Stimulated activated CD4-positive, alpha-beta T cell treated with anti-CD3 and anti-CD28 coated beads, Interleukin-1b, Interleukin-23, amount 100 ng/mL, for 1 hour (primary cell): ENCODE data around the gene CNTNAP5.

ENCODE experiments used
- DNase-seq, 2 donors: peaks; one replicate each; pipeline ENCODE4 v3.0.0-alpha.2; 2020; ENCODE audit warnings: low read depth in 2 of 2

Gene CNTNAP5

GRCh38 chr2:124689348-124689747 lies 664.3 kb downstream of the CNTNAP5 start:
- DNase-seq: no peak

DNA sequence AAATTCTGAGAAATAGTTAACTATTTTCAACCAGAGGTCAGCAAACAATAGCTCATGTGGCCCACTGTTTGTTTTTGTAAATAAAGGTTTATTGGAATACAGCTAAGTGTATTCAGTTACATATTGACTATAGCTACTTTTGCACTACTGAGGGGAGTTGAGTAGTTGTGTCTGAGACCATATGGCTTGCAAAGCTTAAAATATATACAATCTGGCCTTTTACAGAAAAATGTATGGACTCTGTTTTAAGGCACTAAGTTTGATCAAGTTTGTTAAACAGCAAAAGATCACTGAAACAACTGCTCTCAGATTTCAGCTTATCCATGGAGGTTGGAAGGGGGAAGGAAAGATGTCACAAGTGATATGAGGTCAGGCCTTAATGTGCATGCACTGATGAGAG lies 667.1 kb downstream of the CNTNAP5 start:
- no peak for DNase-seq

DNA sequence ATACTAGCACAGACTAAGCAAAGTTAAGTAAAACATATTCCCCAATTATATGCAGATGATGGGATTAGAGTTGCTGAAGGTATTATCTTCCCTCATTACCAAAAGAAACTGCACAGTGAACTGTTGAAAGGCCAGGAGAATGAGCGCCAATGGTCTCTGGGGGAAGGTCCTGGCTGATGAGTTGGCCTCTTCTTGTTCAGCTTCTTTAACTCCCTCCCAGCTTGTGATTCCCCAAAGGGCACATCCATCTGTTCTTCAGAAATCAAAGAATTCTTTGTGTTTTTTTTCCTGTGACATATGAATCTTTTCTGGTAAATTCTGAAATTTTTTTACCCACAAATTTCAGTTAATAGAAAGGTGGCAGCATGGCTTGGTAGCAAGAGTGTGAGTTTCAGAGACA lies 667.6 kb downstream of the CNTNAP5 start:
- DNase-seq: no peak

DNA sequence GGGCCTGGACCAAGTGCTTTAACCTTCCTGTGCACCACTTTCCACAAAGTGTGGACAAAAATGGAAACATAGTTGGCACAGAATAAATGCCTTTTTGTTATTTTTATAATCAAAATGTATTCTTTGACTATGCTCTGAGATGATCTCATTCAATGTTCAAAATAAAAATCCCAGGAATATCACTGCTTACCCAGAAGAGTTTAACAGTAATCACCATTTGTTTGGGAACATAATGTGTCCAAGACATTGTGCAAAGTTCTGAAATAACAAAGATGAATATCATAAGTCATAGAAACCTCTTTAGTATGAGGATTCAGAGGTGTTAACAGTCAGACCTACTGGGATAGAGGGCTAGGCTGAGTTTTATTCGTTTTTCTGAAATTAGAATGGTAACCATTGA lies 668.1 kb downstream of the CNTNAP5 start:
- no peak for DNase-seq

- no peak for DNase-seq
These were observed 674.0 kb downstream of the CNTNAP5 start for GRCh38 chr2:124698979-124699565.

GRCh38 chr2:124702777-124703176 lies 677.7 kb downstream of the CNTNAP5 start:
- no peak for DNase-seq

DNA sequence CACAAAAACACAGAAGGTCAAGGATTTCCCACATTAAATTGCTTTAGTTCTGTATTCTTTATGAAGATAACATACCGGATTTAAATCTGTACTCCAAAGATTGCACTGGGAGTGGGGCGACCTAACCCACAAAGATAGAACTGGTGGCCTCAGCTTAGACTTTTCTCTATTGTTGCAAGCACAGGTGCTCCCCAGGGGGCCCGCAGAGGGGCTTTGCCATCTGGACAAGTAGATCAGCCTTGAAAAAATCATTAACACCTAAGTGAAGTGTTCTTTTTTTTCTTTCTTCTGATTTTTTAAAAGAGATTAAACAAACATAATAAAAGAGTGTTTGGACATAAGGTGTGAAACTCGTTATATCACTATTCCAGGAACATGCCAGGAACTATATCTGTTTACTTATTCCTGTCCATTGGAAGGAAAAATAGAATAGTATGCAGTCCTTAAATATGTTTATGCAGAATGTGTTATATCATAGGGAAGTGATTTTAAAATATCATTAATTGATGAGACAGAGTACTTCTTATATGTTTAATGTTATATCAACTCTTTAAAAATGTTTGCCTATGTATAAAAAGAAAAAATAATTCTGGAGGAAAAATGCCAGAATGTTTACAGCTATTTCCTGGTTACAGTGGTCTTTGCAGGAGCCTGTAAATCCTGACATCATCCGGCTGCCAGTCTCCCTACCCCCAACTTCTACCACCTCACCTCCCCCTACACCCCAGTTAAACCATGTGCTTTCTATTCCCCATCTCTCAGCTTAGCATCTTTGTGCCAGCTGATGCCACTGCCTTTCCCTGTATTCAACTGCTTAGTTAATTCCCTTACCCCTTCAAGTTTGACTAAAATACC lies 679.2 kb downstream of the CNTNAP5 start:
- DNase-seq: no peak

GRCh38 chr2:124708661-124709060 lies 683.6 kb downstream of the CNTNAP5 start:
- DNase-seq: no peak

DNA sequence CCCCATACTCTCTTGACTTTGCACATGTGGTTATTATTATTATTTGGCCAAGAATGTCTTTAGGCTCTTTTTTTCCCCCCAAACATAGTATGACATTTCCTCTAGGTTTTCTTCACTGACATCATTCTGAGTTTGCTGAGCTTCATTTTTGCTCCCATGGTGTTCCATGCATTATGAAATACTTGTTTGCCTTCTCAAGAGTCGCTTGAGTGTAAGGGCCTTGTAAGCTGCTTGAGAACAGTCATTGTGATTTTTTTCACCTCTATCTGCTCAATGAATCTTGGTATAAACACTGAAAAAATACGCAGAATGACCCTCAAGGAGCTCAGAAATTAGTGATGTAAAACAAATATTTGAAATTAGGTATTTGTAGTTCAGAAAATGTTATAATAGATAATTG lies 688.9 kb downstream of the CNTNAP5 start:
- DNase-seq: no peak

GRCh38 chr2:124725187-124725586 lies 700.1 kb downstream of the CNTNAP5 start:
- no peak for DNase-seq

- DNase-seq: no peak
These were observed 715.5 kb downstream of the CNTNAP5 start for GRCh38 chr2:124740636-124741035.

DNA sequence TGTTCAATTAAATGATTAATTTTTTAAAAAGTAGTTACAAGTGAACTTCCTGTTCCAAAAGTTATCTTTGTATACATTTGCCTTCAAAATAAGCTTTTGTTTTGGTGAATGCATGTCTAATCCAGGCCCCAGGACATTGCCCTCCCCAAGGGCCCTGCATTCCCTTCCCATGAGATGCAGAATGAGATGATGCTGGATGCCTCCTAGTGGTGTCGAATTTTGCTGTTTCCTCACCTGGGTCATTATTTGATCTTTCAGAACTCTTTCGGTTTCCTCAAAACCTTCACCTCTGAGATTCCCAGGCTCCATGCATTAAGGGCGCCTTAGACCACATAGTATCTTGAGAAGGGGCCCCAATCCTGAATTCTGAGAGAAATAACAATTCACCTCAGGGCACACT lies 728.8 kb downstream of the CNTNAP5 start:
- DNase-seq: no peak

GRCh38 chr2:124755386-124755785 lies 730.3 kb downstream of the CNTNAP5 start:
- no peak for DNase-seq

- DNase-seq: no peak
These were observed 731.0 kb downstream of the CNTNAP5 start for GRCh38 chr2:124756048-124756447.

GRCh38 chr2:124762388-124762787 lies 737.3 kb downstream of the CNTNAP5 start:
- DNase-seq: no peak

DNA sequence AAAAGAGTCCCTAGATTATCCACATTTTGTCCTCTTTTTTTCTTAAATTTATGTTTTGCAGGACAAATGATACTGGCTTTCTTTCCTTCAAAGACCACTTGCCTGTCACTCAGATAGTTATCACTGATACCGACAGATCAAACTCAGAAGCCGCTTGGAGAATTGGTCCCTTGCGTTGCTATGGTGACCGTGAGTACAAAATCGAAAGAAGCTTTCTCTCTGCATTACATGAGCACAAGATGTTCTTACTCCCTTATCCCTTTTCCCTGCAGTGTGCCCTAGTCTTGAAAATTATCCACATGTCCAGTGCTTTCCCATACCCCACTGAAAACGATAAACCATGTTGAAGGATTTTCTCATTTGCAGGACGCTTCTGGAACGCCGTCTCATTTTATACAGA lies 738.5 kb downstream of the CNTNAP5 start:
- DNase-seq: no peak

- no peak for DNase-seq
These were observed 749.7 kb downstream of the CNTNAP5 start for GRCh38 chr2:124774781-124775180.

GRCh38 chr2:124776332-124776731 lies 751.2 kb downstream of the CNTNAP5 start:
- no peak for DNase-seq

GRCh38 chr2:124778076-124778475 lies 753.0 kb downstream of the CNTNAP5 start:
- DNase-seq: no peak

- DNase-seq: no peak
These were observed 771.6 kb downstream of the CNTNAP5 start for GRCh38 chr2:124796647-124797046.

GRCh38 chr2:124797049-124797448 lies 772.0 kb downstream of the CNTNAP5 start:
- DNase-seq: no peak

DNA sequence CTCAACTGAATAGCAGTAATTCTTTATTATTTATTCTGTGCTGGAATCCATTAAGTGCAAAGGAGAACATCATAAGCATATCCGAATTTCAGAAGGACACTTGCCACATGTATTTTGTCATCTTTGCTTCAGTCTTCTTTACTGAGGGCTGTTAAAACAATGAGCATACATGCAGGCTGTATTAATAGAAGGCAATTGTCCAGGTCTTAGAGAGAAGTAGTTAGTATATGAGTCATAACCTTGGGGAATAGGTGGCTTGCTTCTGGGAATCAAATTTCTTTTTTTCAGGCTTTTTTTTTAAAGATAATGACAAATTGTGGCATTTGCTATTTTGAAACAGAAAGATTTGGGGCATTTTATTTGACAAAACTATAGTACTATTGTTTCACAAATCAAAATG lies 773.5 kb downstream of the CNTNAP5 start:
- no peak for DNase-seq
